ENCODE results near the gene ATP7A. TPM values are rescaled to one million over a fixed set of nuclear protein-coding genes. Genes with fewer than 3 reads are reported as not detected.

ATP7A gene
- total RNA-seq, 1 experiment from 2014 or later, result 13.5 TPM

GRCh38 chrX:77969538-77969937, 59.0 kb downstream of the ATP7A start, which contains the start of gene PGAM4:
TSS of gene PGAM4 (minus strand) at chrX:77969638. CDS start at chrX:77969638, 0 bp downstream.
- no peak within 1 kb of the TSS for H3K27ac ChIP-seq (ENCODE audit: low read length)
- ATAC-seq, result no peak
- no peaks in the 10 kb centered on the region for H3K4me1 ChIP-seq (ENCODE audit: control insufficient read depth, insufficient read depth, low read length)
- H3K27me3 ChIP-seq (ENCODE audit: control insufficient read depth, insufficient read depth, low read length), result no peaks in the 10 kb centered on the region
- H3K9me3 ChIP-seq (ENCODE audit: control insufficient read depth, insufficient read depth, low read depth, low read length), result no peaks in the 10 kb centered on the region
- TF ChIP-seq REST (IDR thresholded peaks at IDR 0.05; ENCODE audit: insufficient read depth in 1 of 2, low read depth in 2 of 2, low read length in 1 of 2) (no peak), CTCF (IDR thresholded peaks at IDR 0.05) (no peak), TCF7L2 (IDR thresholded peaks at IDR 0.05; ENCODE audit: low read depth, low read length) (no peak), POLR2AphosphoS5 (IDR thresholded peaks at IDR 0.05; ENCODE audit: low read depth, low read length) (no peak), SIN3A (IDR thresholded peaks at IDR 0.05; ENCODE audit: borderline replicate concordance, insufficient read depth, low read depth, low read length) (no peak)
- ChIA-PET CTCF (no interaction called here), POLR2A (no interaction called here)
- no peaks in the 10 kb centered on the region for H3K36me3 ChIP-seq (ENCODE audit: control insufficient read depth, insufficient read depth, low read length)
- DNase-seq (ENCODE audit: low read depth, low spot score), result no peak
- no peak within 1 kb of the TSS for H3K4me3 ChIP-seq (ENCODE audit: low read depth in 2 of 2, low read length in 2 of 2)
- no TSS peak for BruUV-seq (replicated peaks)
- in situ Hi-C loops (cut with HindIII; ENCODE audit: low pct_unique_long_range_greater_than_20kb, low sequenced_read_pairs) (no loop called here), intact Hi-C loops (cut with micrococcal nuclease; ENCODE audit: unreplicated experiment) (no loop called here)

- DNase-seq (ENCODE audit: low read depth, low spot score), result no peak
- ChIA-PET CTCF (no interaction called here), POLR2A (no interaction called here)
- Histone ChIP-seq H3K27me3 (ENCODE audit: control insufficient read depth, insufficient read depth, low read length) (no peaks in the 10 kb centered on the region), H3K36me3 (ENCODE audit: control insufficient read depth, insufficient read depth, low read length) (no peaks in the 10 kb centered on the region), H3K4me1 (ENCODE audit: control insufficient read depth, insufficient read depth, low read length) (no peaks in the 10 kb centered on the region), H3K9me3 (ENCODE audit: control insufficient read depth, insufficient read depth, low read depth, low read length) (no peaks in the 10 kb centered on the region), H3K4me3 (ENCODE audit: low read depth in 2 of 2, low read length in 2 of 2) (no peak overlapping the region), H3K27ac (ENCODE audit: low read length) (no peak overlapping the region)
- ATAC-seq, result no peak
- in situ Hi-C loops (cut with HindIII; ENCODE audit: low pct_unique_long_range_greater_than_20kb, low sequenced_read_pairs), result no loop called here
- TF ChIP-seq SIN3A (IDR thresholded peaks at IDR 0.05; ENCODE audit: borderline replicate concordance, insufficient read depth, low read depth, low read length) (no peak), TCF7L2 (IDR thresholded peaks at IDR 0.05; ENCODE audit: low read depth, low read length) (no peak), REST (IDR thresholded peaks at IDR 0.05; ENCODE audit: insufficient read depth in 1 of 2, low read depth in 2 of 2, low read length in 1 of 2) (no peak), CTCF (IDR thresholded peaks at IDR 0.05) (no peak), POLR2AphosphoS5 (IDR thresholded peaks at IDR 0.05; ENCODE audit: low read depth, low read length) (no peak)
- BruUV-seq (replicated peaks), result no TSS peak
- intact Hi-C loops (cut with micrococcal nuclease; ENCODE audit: unreplicated experiment), result no loop called here
Measured at GRCh38 chrX:77975755-77976154, 65.3 kb downstream of the ATP7A start.
